GM19043 (cell line): ENCODE measurements around the gene ZACN.
"Not testable (repeated sequence)": the region's sequence is repeated elsewhere in the genome, so short reads cannot be mapped to it uniquely, and the experiment has no call there.

Source experiments
- ATAC-seq: cut with Tn5 transposase; IDR thresholded peaks from one replicate; pipeline ENCODE4 v1.9.1; 2021; ENCODE audit warnings: low read depth; ENCODE audit not compliant: unreplicated experiment

ZACN gene

GRCh38 chr17:76078860-76079534 is at the start of gene ZACN:
ZACN (plus strand) TSS chr17:76079182; CDS start chr17:76079265, 83 bp downstream.
- ATAC-seq: no peak

GRCh38 chr17:76032073-76032779 is 46.8 kb upstream of the ZACN start:
- no peak for ATAC-seq

- ATAC-seq: no peak
Measured at GRCh38 chr17:76032780-76033108, 46.2 kb upstream of the ZACN start.

GRCh38 chr17:76033139-76033538 is 45.8 kb upstream of the ZACN start:
- no peak for ATAC-seq

- ATAC-seq: no peak
Measured at GRCh38 chr17:76034428-76035350, 44.3 kb upstream of the ZACN start.

- ATAC-seq: no peak
Measured at GRCh38 chr17:76036497-76037261, 42.3 kb upstream of the ZACN start.

- no peak for ATAC-seq
Measured at GRCh38 chr17:76038050-76038449, 40.9 kb upstream of the ZACN start.

GRCh38 chr17:76039121-76039520 is 39.9 kb upstream of the ZACN start:
- ATAC-seq: no peak

GRCh38 chr17:76040376-76040775 is 38.6 kb upstream of the ZACN start:
- no peak for ATAC-seq

GRCh38 chr17:76042868-76043267 is 36.1 kb upstream of the ZACN start:
- ATAC-seq: not testable (repeated sequence)

GRCh38 chr17:76044475-76045007 is 34.4 kb upstream of the ZACN start:
- ATAC-seq: not testable (repeated sequence)

- ATAC-seq: no peak
Measured at GRCh38 chr17:76046064-76046463, 32.9 kb upstream of the ZACN start.

- no peak for ATAC-seq
Measured at GRCh38 chr17:76048025-76048605, 30.9 kb upstream of the ZACN start.

GRCh38 chr17:76048711-76049110 is 30.3 kb upstream of the ZACN start:
- ATAC-seq: no peak

- ATAC-seq: no peak
Measured at GRCh38 chr17:76049239-76049638, 29.7 kb upstream of the ZACN start.

GRCh38 chr17:76049836-76050537 is 29.0 kb upstream of the ZACN start:
- no peak for ATAC-seq

GRCh38 chr17:76050538-76051467 is 28.2 kb upstream of the ZACN start:
- ATAC-seq: no peak

GRCh38 chr17:76051561-76051960 is 27.4 kb upstream of the ZACN start:
- no peak for ATAC-seq
